DOHH2 (cell line): ENCODE measurements around the gene HMX1.

Experiments used
- H3F3A ChIP-seq: fragments of 200-600 bp; sonication (generic), shearing (Covaris generic); 2 replicates; pipeline ENCODE4 v1.6.0; 2016; ENCODE audit warnings: antibody characterized with exemption, mild to moderate bottlenecking; ENCODE audit not compliant: control insufficient read depth, insufficient read depth
- H3K27ac ChIP-seq: fragments of 200-600 bp; sonication (generic); 2 replicates; pipeline ENCODE4 v1.5.1; 2014; ENCODE audit warnings: low read depth, mild to moderate bottlenecking, low read length, moderate library complexity
- H3K27me3 ChIP-seq: fragments of 200-600 bp; sonication (generic); 2 replicates; pipeline ENCODE4 v1.6.1; 2014; ENCODE audit warnings: mild to moderate bottlenecking, low read length, mixed read lengths; ENCODE audit not compliant: control insufficient read depth
- H3K36me3 ChIP-seq: fragments of 200-600 bp; sonication (generic); 2 replicates; pipeline ENCODE4 v1.6.1; 2014; ENCODE audit warnings: mild to moderate bottlenecking, low read length, moderate library complexity, mixed read lengths; ENCODE audit not compliant: control insufficient read depth
- H3K4me1 ChIP-seq: fragments of 200-600 bp; sonication (generic); 2 replicates; pipeline ENCODE4 v1.6.1; 2014; ENCODE audit warnings: mild to moderate bottlenecking, low read length, mixed read lengths; ENCODE audit not compliant: control insufficient read depth
- H3K4me2 ChIP-seq: fragments of 200-600 bp; sonication (generic); 2 replicates; pipeline ENCODE4 v1.6.0; 2014; ENCODE audit warnings: mild to moderate bottlenecking, low read length, moderate library complexity
- H3K4me3 ChIP-seq: fragments of 200-600 bp; sonication (generic); 2 replicates; pipeline ENCODE4 v1.5.1; 2014; ENCODE audit warnings: mild to moderate bottlenecking, low read length, mixed read lengths
- H3K79me2 ChIP-seq: fragments of 200-600 bp; sonication (generic); 2 replicates; pipeline ENCODE4 v1.6.1; 2014; ENCODE audit warnings: mild to moderate bottlenecking, low read length, mixed read lengths; ENCODE audit not compliant: control insufficient read depth
- H3K9me2 ChIP-seq: fragments of 200-600 bp; sonication (generic); replicated peaks from 2 replicates; pipeline ENCODE4 v1.6.1; 2014; ENCODE audit warnings: mild to moderate bottlenecking, low read length, mixed read lengths; ENCODE audit not compliant: control insufficient read depth
- H3K9me3 ChIP-seq: fragments of 200-600 bp; sonication (generic); 2 replicates; pipeline ENCODE4 v1.6.1; 2014; ENCODE audit warnings: antibody characterized with exemption, low read length, mixed read lengths; ENCODE audit not compliant: control insufficient read depth, insufficient read depth
- H4K20me1 ChIP-seq: fragments of 200-600 bp; sonication (generic); 2 replicates; pipeline ENCODE4 v1.6.0; 2014; ENCODE audit warnings: low read depth, mild to moderate bottlenecking, antibody characterized with exemption, low read length, moderate library complexity; ENCODE audit not compliant: control insufficient read depth, insufficient read depth
- EZH2phosphoT487 ChIP-seq: fragments of 200-600 bp; sonication (generic); IDR thresholded peaks from 2 replicates; pipeline ENCODE4 v1.6.1; 2017; ENCODE audit warnings: borderline replicate concordance, mild to moderate bottlenecking, antibody characterized with exemption, low read length, moderate library complexity, mixed read lengths
- TF ChIP-seq, protein P1 (sequence below): fragments of 200-600 bp; sonication (generic); IDR thresholded peaks from one replicate; pipeline ENCODE4 v1.5.1; 2014; ENCODE audit warnings: antibody characterized with exemption, mild to moderate bottlenecking, low read depth, low read length; ENCODE audit not compliant: poor library complexity, severe bottlenecking

The HMX1 gene

DNA sequence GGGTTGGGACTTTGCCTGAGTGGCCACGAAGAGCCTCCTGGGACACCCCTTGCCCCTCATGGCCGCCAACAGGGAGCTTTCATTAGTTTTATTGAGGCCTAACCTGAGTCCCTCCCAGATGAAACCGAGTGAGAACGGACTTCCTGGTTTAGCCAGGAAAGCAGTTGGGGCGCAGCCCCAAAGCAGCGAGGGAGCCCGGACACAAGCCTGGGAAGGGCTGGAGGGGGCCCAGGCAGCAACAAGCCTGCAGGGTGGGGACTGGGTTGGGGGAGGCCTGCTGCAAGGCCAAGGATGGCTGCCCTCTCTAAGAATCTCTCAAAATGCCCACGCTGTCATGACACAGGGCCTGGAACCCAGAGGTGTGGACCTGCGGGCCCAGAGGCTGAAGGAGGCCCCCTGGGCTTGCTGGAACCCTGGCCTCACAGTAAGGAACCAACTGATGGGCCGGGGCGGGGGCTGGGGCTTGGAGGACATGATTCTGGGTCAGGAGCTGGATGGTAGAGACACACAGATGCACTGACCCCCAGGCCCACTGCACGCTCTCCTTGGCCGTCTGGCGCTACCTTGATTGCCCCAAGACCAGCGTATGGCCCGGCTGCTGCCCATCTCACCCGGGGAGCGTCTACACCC, 5.8 kb downstream of the HMX1 start:
- H3K27me3 ChIP-seq = no peaks in the 10 kb centered on the region

DNA sequence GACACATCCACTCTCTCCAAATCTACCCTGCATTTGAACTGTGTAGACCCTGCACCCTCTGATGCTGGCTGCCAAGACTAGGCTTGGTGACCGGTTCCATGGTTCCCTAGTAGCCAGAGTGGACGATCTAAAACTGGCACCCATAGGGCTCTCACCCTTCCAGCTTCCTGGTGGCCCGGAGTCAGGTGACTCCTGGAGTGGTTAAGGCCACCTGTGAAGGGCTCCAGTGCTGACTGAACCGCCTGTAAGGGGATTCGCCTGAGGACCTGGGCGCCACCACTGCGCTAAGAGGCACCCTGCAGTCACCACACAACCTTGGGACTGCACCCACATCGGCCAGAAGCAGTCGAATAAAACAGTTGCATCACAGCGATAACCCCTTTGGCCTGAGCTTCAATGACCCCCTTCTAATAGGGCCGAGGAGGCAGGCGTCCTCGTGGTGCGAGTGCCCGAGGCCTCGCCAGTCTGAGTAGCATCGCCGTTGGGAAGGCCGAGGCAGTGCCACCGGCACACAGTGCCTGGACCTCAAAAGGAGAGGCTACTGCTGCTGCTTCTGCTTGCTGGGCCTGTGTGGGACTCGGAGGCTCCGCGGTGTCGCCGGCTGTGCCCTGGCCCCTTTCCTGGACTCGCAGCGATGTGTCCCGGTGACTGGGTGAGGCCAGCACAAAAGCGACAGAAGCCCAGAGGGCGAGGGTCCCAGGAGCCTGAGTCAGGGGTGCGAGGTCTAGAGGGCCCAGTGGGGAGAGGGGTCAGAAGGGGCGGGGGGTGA, 6.5 kb downstream of the HMX1 start:
- H3K9me3 ChIP-seq = peaks cover 3% of the 10 kb centered on the region; the same call in 1 of the 2 replicates
- no peaks in the 10 kb centered on the region for H3F3A ChIP-seq
- no peaks in the 10 kb centered on the region for H3K9me2 ChIP-seq
- no peak overlapping the region for H3K4me3 ChIP-seq
- H3K36me3 ChIP-seq = no peaks in the 10 kb centered on the region
- TF ChIP-seq EZH2phosphoT487 = no peak
- TF ChIP-seq, protein P1, sequence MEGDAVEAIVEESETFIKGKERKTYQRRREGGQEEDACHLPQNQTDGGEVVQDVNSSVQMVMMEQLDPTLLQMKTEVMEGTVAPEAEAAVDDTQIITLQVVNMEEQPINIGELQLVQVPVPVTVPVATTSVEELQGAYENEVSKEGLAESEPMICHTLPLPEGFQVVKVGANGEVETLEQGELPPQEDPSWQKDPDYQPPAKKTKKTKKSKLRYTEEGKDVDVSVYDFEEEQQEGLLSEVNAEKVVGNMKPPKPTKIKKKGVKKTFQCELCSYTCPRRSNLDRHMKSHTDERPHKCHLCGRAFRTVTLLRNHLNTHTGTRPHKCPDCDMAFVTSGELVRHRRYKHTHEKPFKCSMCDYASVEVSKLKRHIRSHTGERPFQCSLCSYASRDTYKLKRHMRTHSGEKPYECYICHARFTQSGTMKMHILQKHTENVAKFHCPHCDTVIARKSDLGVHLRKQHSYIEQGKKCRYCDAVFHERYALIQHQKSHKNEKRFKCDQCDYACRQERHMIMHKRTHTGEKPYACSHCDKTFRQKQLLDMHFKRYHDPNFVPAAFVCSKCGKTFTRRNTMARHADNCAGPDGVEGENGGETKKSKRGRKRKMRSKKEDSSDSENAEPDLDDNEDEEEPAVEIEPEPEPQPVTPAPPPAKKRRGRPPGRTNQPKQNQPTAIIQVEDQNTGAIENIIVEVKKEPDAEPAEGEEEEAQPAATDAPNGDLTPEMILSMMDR = no peak
- no peaks in the 10 kb centered on the region for H3K4me1 ChIP-seq
- no peaks in the 10 kb centered on the region for H3K79me2 ChIP-seq
- H4K20me1 ChIP-seq = no peaks in the 10 kb centered on the region
- H3K4me2 ChIP-seq = no peak overlapping the region
- H3K27me3 ChIP-seq = no peaks in the 10 kb centered on the region
- H3K27ac ChIP-seq = no peak overlapping the region

More for the DNA sequence above, 5.8 kb downstream of the HMX1 start:
- Histone ChIP-seq H3K79me2 (no peaks in the 10 kb centered on the region), H3K4me1 (no peaks in the 10 kb centered on the region), H3K4me2 (no peak overlapping the region), H3K27ac (no peak overlapping the region), H3K4me3 (no peak overlapping the region), H3K9me3 (no peaks in the 10 kb centered on the region), H4K20me1 (no peaks in the 10 kb centered on the region), H3K9me2 (no peaks in the 10 kb centered on the region), H3F3A (no peaks in the 10 kb centered on the region), H3K36me3 (no peaks in the 10 kb centered on the region)
- no peak for TF ChIP-seq EZH2phosphoT487
- TF ChIP-seq, protein P1 = no peak

DNA sequence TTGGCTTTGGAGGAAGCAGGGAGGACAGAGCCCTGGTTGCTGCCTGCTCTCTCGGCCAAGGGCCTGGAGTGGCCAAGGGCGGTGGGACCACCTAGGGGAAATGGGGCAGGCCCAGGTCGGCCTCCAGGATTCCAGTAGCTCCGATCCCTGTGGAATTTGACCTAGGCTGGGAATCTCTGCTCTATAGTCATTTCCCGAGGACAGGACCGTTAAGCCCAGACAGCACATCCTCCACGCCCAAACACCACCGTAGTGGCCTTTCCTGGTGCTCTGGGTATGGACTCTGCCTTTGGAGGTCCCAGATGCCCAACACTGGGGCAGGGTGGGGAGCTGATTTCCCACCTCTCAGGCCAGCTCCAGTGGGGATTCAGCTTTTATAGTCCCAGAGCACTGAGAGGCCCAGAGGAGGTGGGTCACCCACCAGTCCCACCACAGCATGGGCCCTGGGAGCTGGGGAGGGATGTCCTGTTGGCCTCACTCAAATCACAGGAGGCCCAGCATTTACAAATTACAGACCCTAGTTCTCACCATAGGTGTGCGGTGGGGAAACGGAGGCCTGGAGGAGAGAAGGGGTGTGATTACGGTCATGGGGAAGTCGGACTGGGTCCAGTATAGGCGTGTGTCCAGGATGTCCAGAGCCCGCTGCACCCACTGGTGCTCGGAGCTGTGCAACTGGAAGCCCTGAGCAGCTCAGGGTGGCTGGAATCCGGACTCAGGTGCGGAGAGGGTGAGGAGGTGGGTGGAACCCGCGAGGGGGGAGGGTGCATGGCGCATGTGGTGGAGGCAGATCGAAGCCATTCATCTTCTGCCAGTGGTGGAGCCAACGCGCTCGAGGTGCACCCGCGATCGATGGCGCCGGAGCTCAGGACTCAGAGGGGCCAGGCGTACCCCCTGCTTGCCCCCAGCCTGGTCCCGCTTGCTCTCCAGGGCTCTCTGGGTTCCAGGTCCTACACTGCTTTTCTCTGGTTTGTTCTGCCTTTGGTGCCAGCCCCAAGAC, 7.7 kb downstream of the HMX1 start:
- Histone ChIP-seq H4K20me1 (no peaks in the 10 kb centered on the region), H3K9me2 (no peaks in the 10 kb centered on the region), H3K4me1 (no peaks in the 10 kb centered on the region), H3K36me3 (no peaks in the 10 kb centered on the region), H3K4me3 (no peak overlapping the region), H3K27me3 (no peaks in the 10 kb centered on the region), H3F3A (no peaks in the 10 kb centered on the region), H3K4me2 (no peak overlapping the region), H3K27ac (no peak overlapping the region), H3K9me3 (peaks cover 4% of the 10 kb centered on the region; the same call in 1 of the 2 replicates), H3K79me2 (no peaks in the 10 kb centered on the region)
- TF ChIP-seq, protein P1 = no peak
- no peak for TF ChIP-seq EZH2phosphoT487
